Erythroblast (primary cell): ENCODE measurements around the gene ARSI.

Source experiments
- DNase-seq, 2 experiments: peaks; one replicate each; lab custom pipeline; 2025; lab: John Stamatoyannopoulos, UW
- GATA1 ChIP-seq: IDR thresholded peaks from 2 replicates; pipeline ENCODE4 v1.6.1; 2011; ENCODE audit warnings: low read depth, mild to moderate bottlenecking, control low read depth, low read length, moderate library complexity
- POLR2A ChIP-seq: IDR thresholded peaks from 2 replicates; pipeline ENCODE4 v1.6.1; 2011; ENCODE audit warnings: mild to moderate bottlenecking, low read length

The ARSI gene

DNA sequence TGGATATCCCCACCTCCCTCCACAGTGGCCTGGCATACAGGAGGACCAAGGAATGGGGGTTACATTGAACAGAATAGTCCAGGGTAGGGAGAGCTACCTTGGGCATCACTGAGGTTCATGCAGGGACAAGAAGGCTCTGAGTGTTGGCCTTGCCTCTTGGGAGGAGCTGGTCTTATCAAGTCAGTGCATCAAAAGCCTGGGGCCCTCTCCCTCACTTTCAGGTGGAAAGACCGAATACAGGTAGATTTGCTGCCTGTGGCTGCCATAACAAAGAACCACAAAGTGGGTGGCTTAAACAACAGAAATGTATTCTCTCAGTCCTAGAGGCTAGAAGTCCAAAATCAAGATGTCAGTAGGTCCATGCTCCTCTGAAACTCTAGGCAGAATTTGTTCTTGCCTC, 18.5 kb upstream of the ARSI start:
- TF ChIP-seq POLR2A (no peak), GATA1 (no peak)
- DNase-seq: no peak

DNA sequence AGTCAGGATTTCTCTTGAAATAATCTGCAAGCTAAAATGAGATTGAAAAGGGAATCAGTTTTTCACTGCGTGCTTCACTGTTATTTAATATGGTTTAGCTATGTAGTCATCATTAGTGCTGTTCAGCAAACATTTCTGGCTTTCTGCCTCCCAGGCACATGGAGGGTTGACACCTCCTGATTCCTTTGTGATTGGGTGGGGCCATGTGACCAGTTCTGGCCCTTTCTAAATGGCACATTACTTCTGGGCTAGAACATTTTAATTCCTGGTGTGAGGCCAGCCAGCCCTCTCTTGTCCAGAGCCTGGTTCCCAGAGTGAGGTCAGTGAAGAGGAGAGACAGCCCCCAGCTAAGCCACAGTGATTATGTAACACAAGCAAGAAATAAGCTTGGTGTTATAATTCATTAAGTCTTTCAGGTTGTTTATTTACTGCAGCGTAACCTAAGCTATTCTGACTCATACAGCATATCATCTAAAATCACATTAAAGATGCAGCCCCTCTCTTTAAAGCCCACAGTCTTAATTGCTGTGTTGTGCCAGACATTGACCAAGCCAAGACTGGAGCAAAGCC, 17.4 kb upstream of the ARSI start:
- no peak for DNase-seq
- TF ChIP-seq GATA1: no peak

DNA sequence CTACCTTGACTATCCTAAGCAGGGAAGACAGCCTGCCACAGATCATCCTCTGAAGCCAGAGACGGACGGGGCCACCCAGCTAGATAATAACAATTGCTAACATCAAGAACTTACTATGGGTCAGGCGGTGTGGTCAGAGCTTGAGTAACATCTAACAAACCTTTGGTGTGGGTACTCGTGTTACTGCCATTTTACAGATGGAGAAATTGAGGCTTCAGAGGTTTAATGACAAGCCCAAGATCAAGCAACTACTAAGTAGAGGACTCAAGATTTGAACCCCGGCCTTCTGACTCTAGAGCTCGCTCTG, 16.7 kb upstream of the ARSI start:
- TF ChIP-seq GATA1 (no peak), POLR2A (no peak)
- DNase-seq: no peak

GRCh38 chr5:150318613-150319483, 16.1 kb upstream of the ARSI start:
- TF ChIP-seq GATA1: no peak
- no peak for DNase-seq

GRCh38 chr5:150317048-150318003, 14.6 kb upstream of the ARSI start:
- no peak for TF ChIP-seq GATA1
- TF ChIP-seq POLR2A: no peak
- DNase-seq: no peak

- TF ChIP-seq GATA1: no peak
- no peak for TF ChIP-seq POLR2A
- DNase-seq: no peak
Observed at GRCh38 chr5:150316320-150316719, 13.6 kb upstream of the ARSI start.

GRCh38 chr5:150315245-150315644, 12.5 kb upstream of the ARSI start:
- TF ChIP-seq POLR2A (no peak), GATA1 (no peak)
- no peak for DNase-seq

DNA sequence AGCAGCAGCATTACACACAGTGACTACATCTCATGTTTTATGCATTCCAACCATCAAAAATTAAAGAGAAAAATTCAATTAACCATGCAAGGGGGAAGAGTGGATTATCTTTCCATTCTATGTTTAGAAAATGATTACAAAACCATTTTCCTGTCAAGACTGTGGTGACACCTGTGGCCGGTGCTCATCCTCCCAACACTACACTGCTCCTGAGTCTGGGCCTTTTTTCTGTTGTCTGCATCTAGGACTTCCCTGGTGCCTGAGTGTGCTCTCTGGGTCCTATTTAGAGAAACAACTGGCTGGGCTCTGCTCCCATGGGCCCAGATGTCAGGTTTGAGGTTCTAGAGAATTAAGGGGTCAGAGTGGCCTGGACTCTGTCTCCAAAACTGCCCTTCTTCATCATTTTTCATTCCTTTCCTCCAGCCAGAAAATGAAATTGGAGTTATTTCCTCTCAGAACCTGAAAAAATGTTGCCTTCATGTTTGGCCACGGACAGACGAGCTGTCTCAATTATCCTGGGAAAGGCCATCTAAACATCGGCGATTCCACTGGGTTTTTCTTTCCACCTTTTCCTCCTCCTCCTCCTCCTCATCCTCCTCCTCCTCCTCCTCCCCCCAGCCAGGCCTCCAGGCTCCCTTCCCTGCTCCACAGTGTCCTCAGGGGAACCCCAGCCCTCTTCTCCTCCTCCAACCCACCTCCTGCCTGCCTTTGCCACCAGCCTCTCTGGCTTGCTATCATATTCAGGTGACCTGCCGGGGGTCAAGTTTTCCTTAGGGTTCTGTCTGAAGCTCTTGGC, 11.4 kb upstream of the ARSI start:
- TF ChIP-seq POLR2A (no peak), GATA1 (no peak)

GRCh38 chr5:150313501-150313900, 10.8 kb upstream of the ARSI start:
- no peak for DNase-seq
- no peak for TF ChIP-seq GATA1
- TF ChIP-seq POLR2A: no peak

More for the DNA sequence above, 11.4 kb upstream of the ARSI start:
- no peak for DNase-seq

DNA sequence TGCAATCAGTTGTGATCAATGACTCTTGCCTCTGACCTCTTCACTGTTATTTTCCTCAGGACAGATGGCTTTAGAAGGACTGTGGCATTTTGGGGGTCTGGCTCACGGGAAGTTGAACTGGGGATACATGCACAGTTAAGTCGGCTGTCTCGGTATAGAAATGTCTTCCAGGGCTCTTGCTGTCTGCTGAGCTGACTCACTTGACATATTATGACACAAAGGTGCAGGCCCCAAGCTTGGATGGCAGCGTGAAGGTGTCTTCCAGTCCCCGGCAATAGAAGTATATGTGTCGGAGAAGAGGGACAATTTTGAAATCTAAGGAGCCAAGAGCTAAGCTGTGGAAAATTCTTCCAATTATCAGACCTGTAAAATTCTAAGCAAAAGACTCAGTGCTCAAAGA, 9.8 kb upstream of the ARSI start:
- DNase-seq: no peak

GRCh38 chr5:150311015-150311692, 8.4 kb upstream of the ARSI start:
- DNase-seq: no peak
- TF ChIP-seq GATA1 (no peak), POLR2A (no peak)

More for the DNA sequence above, 9.8 kb upstream of the ARSI start:
- TF ChIP-seq GATA1 (no peak), POLR2A (no peak)

GRCh38 chr5:150310246-150310645, 7.5 kb upstream of the ARSI start:
- TF ChIP-seq GATA1 (no peak), POLR2A (no peak)
- no peak for DNase-seq

DNA sequence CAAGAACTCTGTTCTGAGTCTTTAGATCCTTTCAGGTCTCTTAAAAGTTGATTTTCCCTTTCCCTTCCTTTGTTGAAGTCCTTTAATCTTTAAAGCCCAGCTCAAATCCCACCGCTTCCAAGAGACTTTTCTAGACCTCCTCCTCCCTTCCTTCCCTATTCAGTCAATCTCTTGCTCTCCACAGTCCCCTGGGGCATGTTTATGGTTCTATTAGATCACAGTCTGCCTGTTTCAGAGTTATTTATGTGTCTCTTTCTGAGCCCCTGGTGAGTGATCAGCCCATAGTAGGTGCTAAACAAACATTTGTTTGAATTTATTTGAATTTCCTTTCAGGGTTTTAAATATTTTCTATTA, 7.2 kb upstream of the ARSI start:
- TF ChIP-seq POLR2A (no peak), GATA1 (no peak)
- DNase-seq: no peak
